ENCODE data around the gene SLX9. TPM values are rescaled to one million over a fixed set of nuclear protein-coding genes. Genes with fewer than 3 reads are reported as not detected.

The SLX9 gene
- total RNA-seq, 2 experiments from 2014 or later, result 60.7 to 64.6 TPM

DNA sequence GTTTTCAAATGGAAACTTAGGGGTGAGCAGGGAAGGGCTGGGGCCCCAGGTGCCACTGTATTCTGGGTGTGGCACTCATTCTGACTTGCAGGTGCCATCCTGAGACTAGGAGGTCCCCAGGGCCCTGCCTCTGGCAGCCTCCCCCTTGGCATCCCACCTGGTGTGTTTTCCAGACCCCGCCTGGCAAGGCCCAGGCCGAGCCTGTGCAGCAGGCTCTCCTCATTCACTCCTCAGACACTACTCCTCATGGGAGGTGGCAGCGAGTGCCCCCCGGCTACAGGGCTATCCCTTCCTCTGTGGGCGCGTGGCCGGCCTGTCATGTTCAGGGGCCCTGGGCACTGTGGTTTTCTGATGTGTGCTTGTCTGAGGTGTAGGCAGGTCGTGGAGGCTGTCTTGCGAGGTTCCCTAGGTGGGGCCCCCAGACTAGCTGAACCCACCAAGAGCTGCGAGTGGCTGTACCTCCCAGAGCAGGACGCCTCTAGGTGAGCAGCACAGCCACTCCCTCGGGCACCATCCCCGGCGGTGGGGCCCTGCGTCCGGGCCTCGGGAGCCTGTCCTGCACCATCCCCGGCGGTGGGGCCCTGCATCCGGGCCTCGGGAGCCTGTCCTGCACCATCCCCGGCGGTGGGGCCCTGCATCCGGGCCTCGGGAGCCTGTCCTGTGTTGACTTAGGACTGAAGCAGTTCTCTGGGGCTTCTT lies 13.2 kb downstream of the SLX9 start:
- intact Hi-C loops (cut with micrococcal nuclease), result no loop called here
- peaks cover 4% of the 10 kb centered on the region for H3K4me1 Mint-ChIP-seq (ENCODE audit: low read depth)
- no peak overlapping the region for H3K27ac Mint-ChIP-seq
- DNase-seq, result no peak
- peaks cover 7% of the 10 kb centered on the region for H3K36me3 Mint-ChIP-seq
- CTCF ChIA-PET, result interaction anchor here (0.7 to 16.5 kb wide), 3 partner anchors 28 to 186 kb away, joined by 3 to 256 read pairs (median 214); no protein-coding TSS in a partner anchor
- POLR2A ChIA-PET, result interaction anchor here (0.6 kb wide), 1 partner anchor 76 kb away, joined by 3 read pairs; no protein-coding TSS in a partner anchor
- no peaks in the 10 kb centered on the region for H3K9me3 Mint-ChIP-seq
- H3K4me3 Mint-ChIP-seq, result no peak overlapping the region
- no peaks in the 10 kb centered on the region for H3K27me3 Mint-ChIP-seq

- H3K4me1 Mint-ChIP-seq (ENCODE audit: low read depth), result peaks cover 4% of the 10 kb centered on the region
- peaks cover 7% of the 10 kb centered on the region for H3K36me3 Mint-ChIP-seq
- H3K4me3 Mint-ChIP-seq, result no peak overlapping the region
- no peaks in the 10 kb centered on the region for H3K27me3 Mint-ChIP-seq
- ChIA-PET POLR2A (no interaction called here), CTCF (interaction anchor here (0.6 to 16.5 kb wide), 3 partner anchors 175 to 407 kb away, joined by 3 to 256 read pairs (median 214); no protein-coding TSS in a partner anchor)
- intact Hi-C loops (cut with micrococcal nuclease), result no loop called here
- H3K27ac Mint-ChIP-seq, result no peak overlapping the region
- H3K9me3 Mint-ChIP-seq, result no peaks in the 10 kb centered on the region
- no peak for DNase-seq
Observed at GRCh38 chr21:44953628-44954021, 13.8 kb downstream of the SLX9 start.

- Mint-ChIP-seq H3K4me3 (no peak overlapping the region), H3K27ac (no peak overlapping the region), H3K4me1 (ENCODE audit: low read depth) (peaks cover 4% of the 10 kb centered on the region), H3K36me3 (peaks cover 7% of the 10 kb centered on the region), H3K9me3 (no peaks in the 10 kb centered on the region), H3K27me3 (no peaks in the 10 kb centered on the region)
- POLR2A ChIA-PET, result no interaction called here
- no peak for DNase-seq
- intact Hi-C loops (cut with micrococcal nuclease), result no loop called here
- CTCF ChIA-PET, result interaction anchor here (0.6 to 16.5 kb wide), 4 partner anchors 10 to 408 kb away, joined by 3 to 256 read pairs (median 108); no protein-coding TSS in a partner anchor
Observed at GRCh38 chr21:44954281-44954771, 14.5 kb downstream of the SLX9 start.

GRCh38 chr21:44955141-44955797 lies 15.4 kb downstream of the SLX9 start:
- H3K9me3 Mint-ChIP-seq, result no peaks in the 10 kb centered on the region
- no peak overlapping the region for H3K27ac Mint-ChIP-seq

GRCh38 chr21:44955798-44956175 lies 16.0 kb downstream of the SLX9 start:
- Mint-ChIP-seq H3K4me1 (ENCODE audit: low read depth) (no peaks in the 10 kb centered on the region), H3K36me3 (peaks cover 11% of the 10 kb centered on the region), H3K4me3 (no peak overlapping the region), H3K27me3 (no peaks in the 10 kb centered on the region), H3K27ac (no peak overlapping the region), H3K9me3 (no peaks in the 10 kb centered on the region)
- CTCF ChIA-PET, result interaction anchor here (1.5 to 16.5 kb wide), 2 partner anchors 173 to 182 kb away, joined by 4 to 256 read pairs; no protein-coding TSS in a partner anchor
- POLR2A ChIA-PET, result no interaction called here
- DNase-seq, result no peak
- intact Hi-C loops (cut with micrococcal nuclease), result no loop called here

More at GRCh38 chr21:44955141-44955797, 15.4 kb downstream of the SLX9 start:
- Mint-ChIP-seq H3K27me3 (no peaks in the 10 kb centered on the region), H3K36me3 (peaks cover 8% of the 10 kb centered on the region), H3K4me3 (no peak overlapping the region), H3K4me1 (ENCODE audit: low read depth) (no peaks in the 10 kb centered on the region)
- POLR2A ChIA-PET, result no interaction called here
- no peak for DNase-seq
- CTCF ChIA-PET, result interaction anchor here (1.1 to 16.5 kb wide), 3 partner anchors 11 to 183 kb away, joined by 3 to 256 read pairs (median 4); no protein-coding TSS in a partner anchor
- intact Hi-C loops (cut with micrococcal nuclease), result no loop called here

DNA sequence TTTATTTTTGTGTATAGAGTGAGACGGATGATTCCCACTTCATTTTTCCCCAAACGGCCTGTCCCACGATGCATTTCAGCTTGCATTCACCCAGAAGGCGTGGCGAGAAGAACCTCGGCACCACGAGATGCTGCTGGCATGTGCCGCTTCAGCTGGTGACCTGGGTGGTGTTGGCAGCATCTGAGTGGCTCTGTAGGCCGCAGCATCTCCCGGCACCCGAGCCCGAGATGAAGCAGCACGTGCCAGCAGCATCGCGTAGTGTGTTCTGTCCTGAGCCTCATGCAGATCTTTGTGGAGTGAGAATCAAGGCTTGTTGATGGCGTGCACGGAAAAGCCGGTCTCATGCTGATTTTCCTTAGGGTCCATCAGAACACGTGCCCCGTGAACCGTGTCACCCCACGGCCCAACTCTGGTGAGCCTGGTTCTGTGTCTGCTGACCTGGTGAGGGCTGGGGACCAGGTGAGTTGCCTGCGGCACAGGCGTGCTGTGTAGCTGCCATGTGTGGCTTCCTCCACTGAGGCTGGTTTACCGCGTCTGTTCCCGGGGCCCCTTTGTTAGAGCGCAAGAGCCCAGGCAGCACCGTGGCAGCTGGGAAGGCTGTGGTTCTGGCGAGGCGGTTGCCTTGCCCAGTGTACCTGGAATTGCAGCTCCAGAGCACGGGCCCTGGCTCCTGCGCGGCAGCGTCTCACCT lies 16.7 kb downstream of the SLX9 start:
- no peak for DNase-seq
- POLR2A ChIA-PET, result no interaction called here
- no peak overlapping the region for H3K27ac Mint-ChIP-seq
- CTCF ChIA-PET, result interaction anchor here (0.6 to 16.5 kb wide), 3 partner anchors 18 to 182 kb away, joined by 3 to 256 read pairs (median 4); no protein-coding TSS in a partner anchor
- no peak overlapping the region for H3K4me3 Mint-ChIP-seq
- H3K36me3 Mint-ChIP-seq, result peaks cover 6% of the 10 kb centered on the region
- H3K9me3 Mint-ChIP-seq, result no peaks in the 10 kb centered on the region
- no peaks in the 10 kb centered on the region for H3K27me3 Mint-ChIP-seq
- no peaks in the 10 kb centered on the region for H3K4me1 Mint-ChIP-seq (ENCODE audit: low read depth)
- intact Hi-C loops (cut with micrococcal nuclease), result no loop called here

DNA sequence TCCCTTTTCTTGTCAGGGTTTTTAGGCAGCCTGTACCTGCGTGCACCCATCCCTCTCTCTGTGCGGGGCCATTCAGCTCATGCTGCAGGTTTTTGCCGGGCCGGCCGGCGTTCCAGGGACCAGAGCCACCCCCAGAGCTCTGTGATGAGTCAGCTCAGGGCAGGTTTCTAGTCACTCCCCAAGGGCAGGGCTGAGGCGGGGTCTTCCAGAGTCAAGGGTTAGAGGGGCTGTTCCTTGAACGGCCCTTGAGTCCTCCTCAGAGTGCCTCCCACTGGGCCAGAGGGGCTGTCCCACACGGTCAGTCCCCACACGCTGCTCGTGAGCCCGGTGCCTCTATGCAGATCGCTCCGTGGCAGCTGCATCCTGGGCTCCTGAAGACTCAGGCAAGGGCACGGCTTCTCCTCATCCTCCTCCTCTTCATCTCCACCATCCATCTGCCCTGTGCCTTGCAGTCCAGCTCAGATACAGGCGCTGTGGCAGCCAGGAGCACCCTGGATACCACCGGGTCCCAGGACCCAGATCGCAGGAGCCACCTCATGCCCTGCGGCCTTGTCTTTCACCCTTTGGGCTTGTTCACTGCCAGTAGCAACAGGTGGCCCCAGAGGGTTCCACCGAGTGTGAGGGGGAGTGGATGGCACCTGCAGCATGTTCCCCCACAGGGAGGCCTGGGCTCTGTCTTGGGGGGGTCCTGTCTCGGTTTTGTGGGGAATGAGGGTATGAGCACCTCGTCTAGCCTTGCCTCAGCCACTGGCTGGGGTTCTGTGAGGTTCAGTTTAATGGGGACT lies 17.4 kb downstream of the SLX9 start:
- Mint-ChIP-seq H3K9me3 (no peaks in the 10 kb centered on the region), H3K27ac (no peak overlapping the region), H3K4me1 (ENCODE audit: low read depth) (no peaks in the 10 kb centered on the region), H3K27me3 (no peaks in the 10 kb centered on the region), H3K36me3 (peaks cover 9% of the 10 kb centered on the region), H3K4me3 (no peak overlapping the region)
- ChIA-PET POLR2A (no interaction called here), CTCF (interaction anchor here (0.6 to 16.5 kb wide), 3 partner anchors 18 to 179 kb away, joined by 3 to 256 read pairs (median 10); no protein-coding TSS in a partner anchor)
- intact Hi-C loops (cut with micrococcal nuclease), result no loop called here
- no peak for DNase-seq

DNA sequence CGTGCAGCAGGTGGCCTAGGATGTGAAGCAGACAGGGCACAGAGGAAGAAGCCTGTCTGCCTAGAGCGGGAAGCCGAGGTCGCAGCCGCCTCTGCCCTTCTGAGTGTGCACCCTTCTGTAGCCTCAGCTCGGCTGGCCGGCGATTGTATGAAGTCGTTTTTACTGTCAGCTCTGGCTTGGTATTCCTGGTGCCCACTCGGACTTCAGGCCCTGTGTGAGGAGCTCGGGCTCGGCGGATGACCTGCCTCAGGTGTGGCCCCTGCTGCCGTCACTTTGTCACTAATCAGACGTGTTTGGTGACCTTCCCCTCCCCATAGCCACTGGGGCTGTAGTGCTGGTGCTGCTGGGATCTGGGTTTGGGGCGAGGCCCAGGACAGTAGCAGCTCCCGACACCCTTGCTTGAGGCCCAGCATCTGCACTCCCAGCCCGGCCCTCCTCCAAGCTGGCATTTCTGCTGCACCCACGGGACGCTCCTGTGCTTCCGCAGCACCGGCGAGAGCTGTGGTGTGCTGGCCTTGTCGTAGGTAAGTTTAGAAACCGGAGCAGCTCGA lies 18.1 kb downstream of the SLX9 start:
- no peak for DNase-seq
- ChIA-PET CTCF (interaction anchor here (0.9 to 16.5 kb wide), 4 partner anchors 8 to 181 kb away, joined by 4 to 256 read pairs (median 7); no protein-coding TSS in a partner anchor), POLR2A (no interaction called here)
- H3K4me1 Mint-ChIP-seq (ENCODE audit: low read depth), result no peaks in the 10 kb centered on the region
- no peak overlapping the region for H3K4me3 Mint-ChIP-seq
- H3K27me3 Mint-ChIP-seq, result no peaks in the 10 kb centered on the region
- H3K9me3 Mint-ChIP-seq, result no peaks in the 10 kb centered on the region
- intact Hi-C loops (cut with micrococcal nuclease), result no loop called here
- peaks cover 12% of the 10 kb centered on the region for H3K36me3 Mint-ChIP-seq
- H3K27ac Mint-ChIP-seq, result no peak overlapping the region

DNA sequence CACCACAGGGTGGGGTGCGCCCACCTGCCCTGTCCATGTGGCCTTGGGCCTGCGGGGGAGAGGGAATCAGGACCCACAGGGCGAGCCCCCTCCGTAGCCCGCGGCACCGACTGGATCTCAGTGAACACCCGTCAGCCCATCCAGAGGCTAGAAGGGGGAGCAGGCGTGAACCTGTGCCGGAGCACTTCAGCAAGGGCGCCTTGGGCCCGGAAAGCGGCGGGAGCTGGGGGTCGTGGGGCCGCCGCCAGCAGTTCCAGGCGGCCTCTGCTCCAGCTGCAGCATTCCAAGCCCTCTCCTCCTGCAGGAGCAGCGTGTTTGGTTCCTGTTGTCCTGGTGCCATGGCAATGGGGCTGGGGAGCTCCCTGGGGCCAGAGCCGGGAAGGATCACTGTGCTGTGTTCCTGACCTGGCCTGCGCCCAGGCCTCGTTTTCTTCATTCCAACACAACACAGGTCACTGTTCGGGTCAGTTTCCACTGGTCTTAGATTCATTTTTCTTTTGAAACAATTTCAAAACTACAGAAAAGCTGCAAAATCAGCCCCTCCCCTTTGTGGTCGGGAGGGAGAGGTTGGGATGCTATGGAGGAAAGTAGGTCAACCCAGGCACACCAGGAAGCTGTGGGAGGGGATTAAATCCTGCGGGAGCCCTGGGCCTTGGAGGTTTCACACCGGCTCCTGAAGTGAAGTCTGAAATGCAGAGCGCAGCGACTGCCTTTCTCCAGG lies 18.8 kb downstream of the SLX9 start:
- Mint-ChIP-seq H3K4me3 (no peak overlapping the region), H3K36me3 (peaks cover 14% of the 10 kb centered on the region), H3K27ac (no peak overlapping the region), H3K27me3 (no peaks in the 10 kb centered on the region), H3K9me3 (no peaks in the 10 kb centered on the region), H3K4me1 (ENCODE audit: low read depth) (no peaks in the 10 kb centered on the region)
- ChIA-PET POLR2A (no interaction called here), CTCF (interaction anchor here (0.9 to 16.5 kb wide), 4 partner anchors 9 to 180 kb away, joined by 4 to 256 read pairs (median 7); no protein-coding TSS in a partner anchor)
- DNase-seq, result no peak
- intact Hi-C loops (cut with micrococcal nuclease), result no loop called here

- H3K9me3 Mint-ChIP-seq, result no peaks in the 10 kb centered on the region
- peaks cover 18% of the 10 kb centered on the region for H3K36me3 Mint-ChIP-seq
- intact Hi-C loops (cut with micrococcal nuclease), result no loop called here
Observed at GRCh38 chr21:44959376-44960091, 19.7 kb downstream of the SLX9 start.

More at GRCh38 chr21:44959376-44960091, 19.7 kb downstream of the SLX9 start:
- H3K27ac Mint-ChIP-seq, result no peak overlapping the region
- no peak for DNase-seq
- H3K4me3 Mint-ChIP-seq, result no peak overlapping the region
- ChIA-PET CTCF (interaction anchor here (8.5 kb wide), 1 partner anchor 179 kb away, joined by 63 read pairs; no protein-coding TSS in a partner anchor), POLR2A (interaction anchor here (0.9 kb wide), 1 partner anchor 18 kb away, joined by 3 read pairs; no protein-coding TSS in a partner anchor)
- H3K27me3 Mint-ChIP-seq, result no peaks in the 10 kb centered on the region
- H3K4me1 Mint-ChIP-seq (ENCODE audit: low read depth), result peaks cover 5% of the 10 kb centered on the region
